Sigmoid colon (tissue), 7 donors: ENCODE measurements around the gene MOGAT3. TPM values are rescaled to one million over a fixed set of nuclear protein-coding genes. Genes with fewer than 3 reads are reported as not detected.

Source experiments
- DNase-seq: peaks from one replicate; pipeline ENCODE4 v3.0.0-alpha.2; 2019
- H3K27ac ChIP-seq, 4 donors: fragments of 200-600 bp; sonication (generic); one replicate each; pipeline ENCODE4 v1.5.1; 2016 to 2019; ENCODE audit warnings: mild to moderate bottlenecking in 1 of 4
- H3K27me3 ChIP-seq, 3 donors: fragments of 200-600 bp; sonication (generic); one replicate each; pipeline ENCODE4 v1.5.1; 2019; ENCODE audit warnings: mild to moderate bottlenecking in 1 of 3
- H3K36me3 ChIP-seq, 4 donors: fragments of 200-600 bp; sonication (generic); one replicate each; pipeline ENCODE4 v1.5.1; 2016 to 2019
- H3K4me1 ChIP-seq, 4 donors: fragments of 200-600 bp; sonication (generic); one replicate each; pipeline ENCODE4 v1.5.1; 2017 to 2019
- H3K4me3 ChIP-seq, 4 donors: fragments of 200-600 bp; sonication (generic); one replicate each; pipeline ENCODE4 v1.5.1; 2017 to 2019; ENCODE audit warnings: mild to moderate bottlenecking in 2 of 4, moderate library complexity in 1 of 4
- H3K9me3 ChIP-seq, 4 donors: fragments of 200-600 bp in 3 of 4; sonication (generic) in 3 of 4; one replicate each; pipeline versions ENCODE4 v1.5.1 to v1.6.1; 2013 to 2019
- EP300 ChIP-seq, 4 donors: sonication (generic); formaldehyde crosslinking; IDR thresholded peaks; one replicate each; pipeline ENCODE4 v1.6.1; 2017; ENCODE audit warnings: antibody characterized with exemption in 4 of 4
- POLR2A ChIP-seq, 2 donors: fragments of 450-650 bp; IDR thresholded peaks; one replicate each; pipeline ENCODE4 v1.6.1; 2016; ENCODE audit warnings: antibody characterized with exemption in 2 of 2, mild to moderate bottlenecking in 2 of 2, moderate library complexity in 2 of 2
- POLR2AphosphoS5 ChIP-seq, 4 donors: sonication (generic); formaldehyde crosslinking; IDR thresholded peaks; one replicate each; pipeline ENCODE4 v1.6.1; 2017; ENCODE audit warnings: antibody characterized with exemption in 4 of 4
- WGBS, 2 donors: extraction: QIAGEN DNeasy Blood & Tissue Kit; methylation state at CpG; one replicate each; pipeline ENCODE4 v1.1.7; 2013; 5-methylcytosine and 5-hydroxymethylcytosine counted together
- intact Hi-C: fragments of 100-400 bp; cut with DNase I; formaldehyde crosslinking; loops from one replicate; pipeline ENCODE4 v1.15.1; 2023
- polyA plus RNA-seq, 3 donors: library from polyadenylated mRNA; stranded (reverse); fragments of 200-250 nt; gene quantifications; one replicate each; pipeline ENCODE4 v1.2.3, GENCODE V29; 2013
- total RNA-seq, 4 donors: library from RNA; depleted of rRNA; stranded (reverse); fragments of >200 nt; gene quantifications; one replicate each; pipeline ENCODE4 v1.1.0, GENCODE V29; 2016
- TF ChIP-seq, protein P1 (sequence below), 4 experiments: fragments of 450-650 bp in 3 of 4; fragments of 200-600 bp in 1 of 4; IDR thresholded peaks; one replicate each; pipeline ENCODE4 v1.5.1; 2016 to 2019; ENCODE audit warnings: antibody characterized with exemption in 4 of 4, mild to moderate bottlenecking in 3 of 4, moderate library complexity in 2 of 4
- donor health status: healthy with polysubstance abuse.
- donor health status: Bipolar disorder and iron deficiency.
- donor health status: healthy.

MOGAT3 gene, protein sequence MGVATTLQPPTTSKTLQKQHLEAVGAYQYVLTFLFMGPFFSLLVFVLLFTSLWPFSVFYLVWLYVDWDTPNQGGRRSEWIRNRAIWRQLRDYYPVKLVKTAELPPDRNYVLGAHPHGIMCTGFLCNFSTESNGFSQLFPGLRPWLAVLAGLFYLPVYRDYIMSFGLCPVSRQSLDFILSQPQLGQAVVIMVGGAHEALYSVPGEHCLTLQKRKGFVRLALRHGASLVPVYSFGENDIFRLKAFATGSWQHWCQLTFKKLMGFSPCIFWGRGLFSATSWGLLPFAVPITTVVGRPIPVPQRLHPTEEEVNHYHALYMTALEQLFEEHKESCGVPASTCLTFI
- total RNA-seq (not detected), polyA plus RNA-seq (10 to 100 TPM in 1 of 3 donors, 1 to 10 TPM in 2; 3.6 to 27.2 (median 3.7) TPM)

DNA sequence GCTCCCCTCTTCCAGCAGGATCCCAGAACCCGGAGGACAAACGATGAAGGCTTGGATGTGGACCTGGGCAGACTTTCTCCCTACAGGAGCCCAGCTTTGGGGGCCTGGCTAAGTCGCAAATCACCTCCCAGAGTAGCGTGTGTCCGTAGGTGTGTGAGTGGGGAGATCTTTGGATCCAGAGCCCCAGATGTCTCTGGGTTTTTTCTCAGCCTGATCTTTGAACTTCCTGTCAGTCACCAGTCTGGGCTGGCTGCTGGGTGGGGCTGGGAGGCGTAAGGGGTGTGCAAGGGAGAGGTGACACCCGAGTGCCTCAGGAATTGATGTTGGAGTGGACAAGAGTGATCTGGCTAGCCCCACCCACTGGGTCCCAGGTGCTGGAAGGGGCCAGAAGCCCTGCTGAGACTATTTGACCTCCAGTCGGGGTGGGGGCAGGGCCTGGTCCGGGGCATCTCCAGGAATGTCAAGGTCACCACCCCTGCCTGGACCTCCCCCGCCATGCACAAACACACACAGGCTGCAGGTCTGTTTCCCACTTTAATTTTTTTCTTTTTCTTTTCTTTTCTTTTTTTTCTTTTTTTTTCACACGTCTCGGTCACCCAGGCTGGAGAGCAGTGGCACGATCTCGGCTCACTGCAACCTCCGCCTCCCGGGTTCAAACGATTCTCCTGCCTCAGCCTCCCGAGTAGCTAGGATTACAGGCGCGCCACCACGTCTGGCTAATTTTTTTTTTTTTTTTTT lies at the start of gene MOGAT3:
Gene MOGAT3 (minus strand): TSS at position 175 of the 738 bp plus-strand sequence. CDS start 182 bp downstream, outside the sequence.
- WGBS, 2 donors, result 6 to 23% methylated on average over 21 of the region's 21 CpGs
- H3K27ac ChIP-seq, result no peak within 1 kb of the TSS
- H3K4me1 ChIP-seq, result peaks cover 0 to 11% (median 10%) of the 10 kb centered on the region in 4 donors
- H3K4me3 ChIP-seq, result peak within 1 kb of the TSS in 2 of 4 donors; percentile 5 to 7
- H3K9me3 ChIP-seq, result no peaks in the 10 kb centered on the region
- no peak for DNase-seq
- TF ChIP-seq, protein P1, sequence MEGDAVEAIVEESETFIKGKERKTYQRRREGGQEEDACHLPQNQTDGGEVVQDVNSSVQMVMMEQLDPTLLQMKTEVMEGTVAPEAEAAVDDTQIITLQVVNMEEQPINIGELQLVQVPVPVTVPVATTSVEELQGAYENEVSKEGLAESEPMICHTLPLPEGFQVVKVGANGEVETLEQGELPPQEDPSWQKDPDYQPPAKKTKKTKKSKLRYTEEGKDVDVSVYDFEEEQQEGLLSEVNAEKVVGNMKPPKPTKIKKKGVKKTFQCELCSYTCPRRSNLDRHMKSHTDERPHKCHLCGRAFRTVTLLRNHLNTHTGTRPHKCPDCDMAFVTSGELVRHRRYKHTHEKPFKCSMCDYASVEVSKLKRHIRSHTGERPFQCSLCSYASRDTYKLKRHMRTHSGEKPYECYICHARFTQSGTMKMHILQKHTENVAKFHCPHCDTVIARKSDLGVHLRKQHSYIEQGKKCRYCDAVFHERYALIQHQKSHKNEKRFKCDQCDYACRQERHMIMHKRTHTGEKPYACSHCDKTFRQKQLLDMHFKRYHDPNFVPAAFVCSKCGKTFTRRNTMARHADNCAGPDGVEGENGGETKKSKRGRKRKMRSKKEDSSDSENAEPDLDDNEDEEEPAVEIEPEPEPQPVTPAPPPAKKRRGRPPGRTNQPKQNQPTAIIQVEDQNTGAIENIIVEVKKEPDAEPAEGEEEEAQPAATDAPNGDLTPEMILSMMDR (IDR thresholded peaks at IDR 0.05), result no peak
- peak in 1 of 2 donors; percentile 47 for TF ChIP-seq POLR2A (IDR thresholded peaks at IDR 0.05)
- peaks cover 0 to 2% (median 0%) of the 10 kb centered on the region in 4 donors for H3K36me3 ChIP-seq
- H3K27me3 ChIP-seq, result peaks cover 19 to 79% (median 33%) of the 10 kb centered on the region in 3 donors
- intact Hi-C loops, result no loop called here

DNA sequence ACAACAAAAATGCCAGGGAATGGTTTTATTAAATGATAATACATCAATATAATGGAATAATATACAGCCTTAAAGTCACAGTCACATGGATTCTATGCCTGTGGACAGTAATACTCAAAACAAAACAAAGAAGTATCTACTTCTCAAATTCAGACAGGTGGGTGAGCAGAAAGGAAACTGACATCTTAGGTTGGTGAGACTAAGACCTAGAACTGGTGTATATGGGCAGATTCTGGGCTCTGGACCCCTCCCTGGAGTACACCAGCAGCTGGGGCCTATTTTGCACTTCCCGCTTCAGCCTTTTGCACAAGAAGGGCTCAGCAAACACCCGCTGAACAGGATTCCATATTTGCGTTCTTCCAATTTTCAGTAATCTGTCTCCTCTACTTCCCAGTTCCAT lies 49.5 kb upstream of the MOGAT3 start:
- DNase-seq, result no peak
- TF ChIP-seq POLR2AphosphoS5 (IDR thresholded peaks at IDR 0.05) (no peak), EP300 (IDR thresholded peaks at IDR 0.05) (no peak)
- Histone ChIP-seq H3K9me3 (no peaks in the 10 kb centered on the region), H3K4me3 (no peak overlapping the region), H3K27ac (no peak overlapping the region), H3K4me1 (peaks cover 0 to 40% (median 25%) of the 10 kb centered on the region in 4 donors), H3K27me3 (no peaks in the 10 kb centered on the region), H3K36me3 (peaks cover 0 to 7% (median 6%) of the 10 kb centered on the region in 4 donors)
- intact Hi-C loops, result no loop called here
- 90 to 91% methylated on average over 3 of the region's 3 CpGs for WGBS, 2 donors

DNA sequence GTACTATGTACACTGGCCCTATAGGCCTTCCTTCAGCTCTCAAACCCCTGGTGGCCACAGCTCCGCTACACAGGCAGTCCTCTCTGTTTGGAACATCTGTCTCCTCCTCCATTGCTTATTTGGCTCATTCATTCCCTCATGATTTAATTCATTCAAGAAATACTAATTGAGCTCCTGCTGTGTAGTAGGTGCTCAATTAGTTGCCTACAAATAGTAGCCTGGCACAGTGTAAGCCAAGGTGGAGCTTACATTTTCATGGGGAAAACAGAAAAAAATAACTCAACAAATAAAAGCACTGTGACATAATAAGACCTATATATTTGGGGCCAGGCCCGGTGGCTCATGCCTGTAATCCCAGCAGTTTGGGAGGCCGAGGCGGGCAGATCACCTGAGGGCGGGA lies 47.4 kb upstream of the MOGAT3 start:
- 98% methylated on average over 5 of the region's 5 CpGs for WGBS, 2 donors
- Histone ChIP-seq H3K27me3 (no peaks in the 10 kb centered on the region), H3K36me3 (peaks cover 0 to 7% (median 6%) of the 10 kb centered on the region in 4 donors), H3K4me1 (peaks cover 0 to 55% (median 36%) of the 10 kb centered on the region in 4 donors), H3K27ac (no peak overlapping the region), H3K4me3 (no peak overlapping the region), H3K9me3 (no peaks in the 10 kb centered on the region)
- TF ChIP-seq POLR2A (IDR thresholded peaks at IDR 0.05) (no peak), POLR2AphosphoS5 (IDR thresholded peaks at IDR 0.05) (no peak), EP300 (IDR thresholded peaks at IDR 0.05) (no peak)
- TF ChIP-seq, protein P1 (IDR thresholded peaks at IDR 0.05), result no peak
- intact Hi-C loops, result no loop called here
- DNase-seq, result no peak

DNA sequence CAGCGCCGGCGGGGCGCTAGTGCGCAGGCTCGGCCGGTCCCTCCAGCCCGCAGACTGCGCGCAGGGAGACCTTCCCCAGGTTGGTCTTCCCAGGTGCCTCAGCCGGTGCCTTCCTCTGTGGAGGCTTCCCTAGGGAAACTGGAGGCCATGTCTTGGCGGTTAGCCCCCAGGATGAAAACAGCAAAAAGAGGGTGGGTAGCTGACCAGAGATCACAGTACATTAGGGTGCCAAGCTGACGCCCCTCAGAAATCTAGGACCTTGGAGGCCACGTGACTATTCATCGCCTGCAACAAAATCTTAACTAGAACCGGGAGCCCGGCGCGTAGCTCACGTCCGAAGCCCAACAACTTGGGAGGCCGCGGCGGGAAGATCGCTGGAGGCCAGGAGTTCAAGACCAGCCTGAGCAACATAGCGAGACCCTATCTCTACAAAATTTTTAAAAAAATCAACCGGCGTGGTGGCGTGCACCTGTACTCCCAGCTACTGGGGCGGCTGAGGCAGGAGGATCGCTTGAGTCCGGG lies 44.4 kb upstream of the MOGAT3 start:
- H3K36me3 ChIP-seq, result peaks cover 10 to 22% (median 13%) of the 10 kb centered on the region in 4 donors
- H3K4me1 ChIP-seq, result peaks cover 0 to 42% (median 30%) of the 10 kb centered on the region in 4 donors
- TF ChIP-seq, protein P1 (IDR thresholded peaks at IDR 0.05), result no peak
- TF ChIP-seq POLR2AphosphoS5 (IDR thresholded peaks at IDR 0.05) (no peak), EP300 (IDR thresholded peaks at IDR 0.05) (no peak), POLR2A (IDR thresholded peaks at IDR 0.05) (no peak)
- intact Hi-C loops, result no loop called here
- WGBS, 2 donors, result 27 to 37% methylated on average over 32 of the region's 32 CpGs
- H3K4me3 ChIP-seq, result peak overlapping the region; percentile 60 to 91 (median 84)
- no peaks in the 10 kb centered on the region for H3K27me3 ChIP-seq
- H3K9me3 ChIP-seq, result no peaks in the 10 kb centered on the region
- DNase-seq, result no peak
- H3K27ac ChIP-seq, result peak overlapping the region; percentile 89 to 99 (median 96)
